Spleen (tissue), 11 donors: ENCODE data around the gene MIEF1. TPM values are rescaled to one million over a fixed set of nuclear protein-coding genes. Genes with fewer than 3 reads are reported as not detected.

Experiments used
- DNase-seq: peaks from one replicate; pipeline ENCODE4 v3.0.0-alpha.2; 2020
- H3K27ac ChIP-seq, 8 donors: fragments of 200-600 bp; sonication (generic) in 7 of 8; 1 replicate in 4 of 8; 2 replicates in 4 of 8; pipeline versions ENCODE4 v1.5.0 to v1.8.0; 2016 to 2021; ENCODE audit warnings: inconsistent platforms in 4 of 8, mild to moderate bottlenecking in 4 of 8, moderate library complexity in 1 of 8
- H3K27me3 ChIP-seq, 7 donors: fragments of 200-600 bp; sonication (generic) in 6 of 7; replicated peaks in 1 of 7; 1 replicate in 4 of 7; 2 replicates in 3 of 7; pipeline versions ENCODE4 v1.5.0 to v1.8.0; 2016 to 2021; ENCODE audit warnings: inconsistent platforms in 3 of 7, mild to moderate bottlenecking in 1 of 7
- H3K36me3 ChIP-seq, 6 donors: fragments of 200-600 bp; sonication (generic) in 5 of 6; 1 replicate in 4 of 6; 2 replicates in 2 of 6; pipeline versions ENCODE4 v1.5.0 to v1.8.0; 2016 to 2021; ENCODE audit warnings: inconsistent platforms in 2 of 6
- H3K4me1 ChIP-seq, 6 donors: fragments of 200-600 bp; sonication (generic) in 5 of 6; 1 replicate in 3 of 6; 2 replicates in 3 of 6; pipeline versions ENCODE4 v1.5.0 to v1.8.0; 2016 to 2021; ENCODE audit warnings: inconsistent platforms in 3 of 6
- H3K4me3 ChIP-seq, 8 donors: fragments of 200-600 bp; sonication (generic) in 7 of 8; 1 replicate in 4 of 8; 2 replicates in 4 of 8; pipeline versions ENCODE4 v1.5.0 to v1.8.0; 2016 to 2021; ENCODE audit warnings: inconsistent platforms in 4 of 8, mild to moderate bottlenecking in 4 of 8, moderate library complexity in 2 of 8
- H3K9me3 ChIP-seq, 8 donors: fragments of 200-600 bp; sonication (generic) in 7 of 8; 1 replicate in 4 of 8; 2 replicates in 4 of 8; pipeline versions ENCODE4 v1.5.0 to v1.8.0; 2016 to 2021; ENCODE audit warnings: inconsistent platforms in 4 of 8
- POLR2A ChIP-seq, 3 donors: fragments of 450-650 bp; IDR thresholded peaks; one replicate each; pipeline ENCODE4 v1.5.1; 2017; ENCODE audit warnings: antibody characterized with exemption in 3 of 3, mild to moderate bottlenecking in 1 of 3
- POLR2AphosphoS5 ChIP-seq, 3 donors: sonication (generic); formaldehyde crosslinking; IDR thresholded peaks; one replicate each; pipeline ENCODE4 v1.5.1; 2017; ENCODE audit warnings: antibody characterized with exemption in 3 of 3
- WGBS, 5 donors: extraction: QIAGEN DNeasy Blood & Tissue Kit in 3 of 5; methylation state at CpG; one replicate each; pipeline versions ENCODE4 v1.1.5 to v1.1.7; 2013 to 2018; 5-methylcytosine and 5-hydroxymethylcytosine counted together
- intact Hi-C: fragments of 100-400 bp; cut with DNase I; formaldehyde crosslinking; loops from one replicate; pipeline ENCODE4 v1.15.0; 2023; ENCODE audit warnings: low total_unique reads
- polyA plus RNA-seq, 3 donors: library from polyadenylated mRNA; stranded (reverse); fragments of 200-250 nt; gene quantifications; one replicate each; pipeline ENCODE4 v1.2.1, GENCODE V29; 2013
- total RNA-seq, 7 donors: library from RNA; depleted of rRNA in 3 of 7; stranded (reverse); fragments of >200 nt in 3 of 7; fragmentation: NEBNext Ultra II Directional in 4 of 7; extraction: Animal tissue kit (Norgen Biotek cat#: 25700) in 4 of 7; gene quantifications; one replicate each; pipeline versions ENCODE4 v1.1.0 to v1.2.1, GENCODE V29; 2016 to 2021
- TF ChIP-seq, protein P1 (sequence below), 11 experiments: fragments of 200-600 bp in 7 of 11; fragments of 450-650 bp in 4 of 11; sonication (generic) in 4 of 11; IDR thresholded peaks in 8 of 11; conservative IDR thresholded peaks in 3 of 11; 1 replicate in 7 of 11; 2 replicates in 4 of 11; pipeline versions ENCODE4 v1.4.0 to v1.8.0; 2016 to 2021; ENCODE audit warnings: antibody characterized with exemption in 11 of 11, inconsistent platforms in 4 of 11, mild to moderate bottlenecking in 1 of 11
- donor health status: healthy with polysubstance abuse.
- donor health status: DM: no; HTN: no; CAD: no; lungs with moderate emphysema.
- donor health status: DM: no; HTN: no; CAD: no.
- donor health status: Bipolar disorder and iron deficiency.
- donor health status: healthy.
- donor health status: DM: no; HTN: no; CAD: no.
- donor health status: DM: yes; HTN: yes; CAD: no.

Gene MIEF1
- total and polyA plus RNA-seq, 10 donors: 5.8 to 31.4 (median 25.9) TPM

DNA sequence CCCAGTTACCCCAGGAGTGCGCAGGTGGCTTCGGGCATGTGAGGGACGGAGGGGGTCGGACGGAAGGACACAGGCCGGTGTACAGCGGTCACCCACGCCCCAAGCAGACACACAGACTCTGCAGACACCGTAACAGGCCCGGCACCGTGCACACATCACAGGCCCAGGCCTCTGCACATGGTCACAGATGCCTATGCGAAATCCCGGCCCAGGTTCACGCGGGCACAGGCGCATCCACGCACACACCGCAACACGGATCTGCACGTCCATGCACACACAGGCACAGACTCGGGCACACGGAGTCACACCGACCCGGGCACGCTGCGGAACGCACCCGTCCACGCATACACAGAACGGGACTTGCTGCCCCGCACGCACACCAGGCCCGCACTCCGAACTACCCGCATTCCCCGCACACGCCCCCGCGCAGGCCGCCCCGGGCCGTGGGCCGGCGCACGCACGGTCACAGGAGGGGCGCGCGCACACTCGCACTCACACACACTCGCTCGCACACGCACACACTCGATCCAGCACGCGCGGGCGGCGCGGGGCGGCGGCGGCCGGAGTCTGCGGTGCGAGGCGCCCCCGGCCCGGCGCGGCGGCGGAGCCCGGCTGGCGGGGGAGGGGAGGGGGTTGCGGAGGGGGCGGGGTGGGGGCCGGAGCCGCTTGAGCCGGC, 45.4 kb upstream of the MIEF1 start, which contains the start of gene MGAT3:
TSS of gene MGAT3 (plus strand) at position 491 of the 676 bp plus-strand sequence. CDS start 30,336 bp downstream, outside the sequence.
- intact Hi-C loops: no loop called here
- 29 to 75% (median 53%) methylated on average over 16 to 79 of the region's 80 CpGs for WGBS, 5 donors
- H3K4me1 ChIP-seq: peaks cover 0 to 59% (median 32%) of the 10 kb centered on the region in 6 donors
- DNase-seq: peak; percentile 73
- H3K9me3 ChIP-seq: no peaks in the 10 kb centered on the region
- H3K4me3 ChIP-seq: peak within 1 kb of the TSS; percentile 27 to 75 (median 38)
- peaks cover 0 to 41% (median 24%) of the 10 kb centered on the region in 7 donors for H3K27me3 ChIP-seq
- no peak for TF ChIP-seq POLR2A (IDR thresholded peaks at IDR 0.05)
- TF ChIP-seq, protein P1, sequence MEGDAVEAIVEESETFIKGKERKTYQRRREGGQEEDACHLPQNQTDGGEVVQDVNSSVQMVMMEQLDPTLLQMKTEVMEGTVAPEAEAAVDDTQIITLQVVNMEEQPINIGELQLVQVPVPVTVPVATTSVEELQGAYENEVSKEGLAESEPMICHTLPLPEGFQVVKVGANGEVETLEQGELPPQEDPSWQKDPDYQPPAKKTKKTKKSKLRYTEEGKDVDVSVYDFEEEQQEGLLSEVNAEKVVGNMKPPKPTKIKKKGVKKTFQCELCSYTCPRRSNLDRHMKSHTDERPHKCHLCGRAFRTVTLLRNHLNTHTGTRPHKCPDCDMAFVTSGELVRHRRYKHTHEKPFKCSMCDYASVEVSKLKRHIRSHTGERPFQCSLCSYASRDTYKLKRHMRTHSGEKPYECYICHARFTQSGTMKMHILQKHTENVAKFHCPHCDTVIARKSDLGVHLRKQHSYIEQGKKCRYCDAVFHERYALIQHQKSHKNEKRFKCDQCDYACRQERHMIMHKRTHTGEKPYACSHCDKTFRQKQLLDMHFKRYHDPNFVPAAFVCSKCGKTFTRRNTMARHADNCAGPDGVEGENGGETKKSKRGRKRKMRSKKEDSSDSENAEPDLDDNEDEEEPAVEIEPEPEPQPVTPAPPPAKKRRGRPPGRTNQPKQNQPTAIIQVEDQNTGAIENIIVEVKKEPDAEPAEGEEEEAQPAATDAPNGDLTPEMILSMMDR (IDR thresholded peaks at IDR 0.05 in 8 of 11, conservative IDR thresholded peaks at IDR 0.05 in 3 of 11): no peak
- TF ChIP-seq POLR2AphosphoS5 (IDR thresholded peaks at IDR 0.05): peak in 1 of 3 donors; percentile 19
- H3K27ac ChIP-seq: peak within 1 kb of the TSS in 7 of 8 donors; percentile 13 to 86 (median 71)
- H3K36me3 ChIP-seq: no peaks in the 10 kb centered on the region

DNA sequence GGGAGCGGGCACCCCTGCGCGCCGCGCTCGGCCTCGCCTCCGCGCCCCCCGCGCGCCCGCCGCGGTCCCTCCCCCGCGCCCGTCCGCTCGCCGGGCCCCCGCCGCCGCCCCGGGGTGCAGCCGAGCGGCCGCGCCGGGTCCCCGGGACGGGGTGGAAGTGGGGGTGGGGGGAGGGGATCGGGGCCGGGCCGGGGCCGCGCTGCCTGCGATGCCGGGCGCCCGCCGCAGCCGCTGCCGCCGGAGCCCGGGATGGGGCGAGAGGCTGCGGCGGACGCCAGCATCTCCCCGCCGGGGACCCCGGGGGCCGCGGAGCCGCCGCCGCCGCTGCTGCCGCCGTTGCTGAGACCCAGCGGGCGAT, 44.9 kb upstream of the MIEF1 start:
- H3K9me3 ChIP-seq: no peaks in the 10 kb centered on the region
- peak; percentile 69 for DNase-seq
- H3K36me3 ChIP-seq: no peaks in the 10 kb centered on the region
- TF ChIP-seq, protein P1 (IDR thresholded peaks at IDR 0.05 in 8 of 11, conservative IDR thresholded peaks at IDR 0.05 in 3 of 11): no peak
- TF ChIP-seq POLR2AphosphoS5 (IDR thresholded peaks at IDR 0.05): no peak
- no peak for TF ChIP-seq POLR2A (IDR thresholded peaks at IDR 0.05)
- H3K4me1 ChIP-seq: peaks cover under 1 to 60% (median 33%) of the 10 kb centered on the region in 6 donors
- peak overlapping the region; percentile 27 to 75 (median 38) for H3K4me3 ChIP-seq
- 0 to 1% (median 0%) methylated on average over 4 to 63 of the region's 63 CpGs; no CpG with 5 or more reads in 2 of the 5 donors for WGBS, 5 donors
- intact Hi-C loops: no loop called here
- H3K27me3 ChIP-seq: peaks cover 0 to 41% (median 24%) of the 10 kb centered on the region in 7 donors
- peak overlapping the region in 6 of 8 donors; percentile 13 to 86 (median 74) for H3K27ac ChIP-seq

DNA sequence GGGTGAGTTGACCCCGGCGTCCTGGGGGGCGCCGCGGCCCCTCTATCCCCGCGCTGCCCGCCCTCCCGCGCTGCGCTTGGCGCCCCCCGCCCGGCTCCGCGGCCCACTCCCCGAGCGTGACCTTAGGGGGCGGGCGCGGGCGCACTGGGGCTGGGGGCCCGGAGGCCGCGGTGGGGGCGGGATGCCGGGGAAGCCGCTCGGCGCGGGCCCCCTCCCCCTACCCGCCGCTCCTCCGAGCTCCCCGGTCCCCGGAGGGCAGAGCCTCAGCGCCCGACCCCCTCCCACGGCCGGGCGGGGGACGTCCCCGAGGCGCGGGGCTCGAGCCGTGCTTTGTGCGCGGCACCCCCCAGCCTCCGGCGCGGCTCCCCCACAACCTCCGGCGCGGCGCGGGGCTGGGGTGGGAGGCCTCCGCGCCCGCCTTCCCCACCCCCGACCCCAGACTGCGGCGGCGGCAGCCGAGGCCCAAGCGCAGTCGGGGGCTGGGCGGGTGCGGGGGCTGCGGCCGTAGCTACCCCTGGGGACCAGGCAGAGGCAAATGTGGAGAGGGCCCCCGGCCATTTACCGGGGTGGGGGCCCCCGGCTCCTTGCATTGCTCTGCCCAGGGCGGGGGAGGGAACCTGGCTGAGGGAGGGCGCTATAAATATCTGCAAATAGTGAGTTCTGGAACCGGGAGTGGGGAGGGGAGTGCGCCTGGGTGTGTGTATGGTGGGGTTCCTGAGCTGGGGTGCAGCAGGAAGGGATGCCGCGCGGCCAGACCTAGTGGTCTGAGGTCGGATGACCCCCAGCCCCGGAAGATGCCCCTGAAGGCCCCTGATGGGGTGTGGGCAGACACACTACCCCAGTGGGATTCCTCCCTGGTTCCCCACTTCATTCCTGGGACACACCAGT, 44.3 kb upstream of the MIEF1 start:
- Histone ChIP-seq H3K9me3 (no peaks in the 10 kb centered on the region), H3K4me3 (peak overlapping the region; percentile 27 to 75 (median 38)), H3K27ac (peak overlapping the region in 7 of 8 donors; percentile 13 to 86 (median 71)), H3K36me3 (no peaks in the 10 kb centered on the region), H3K4me1 (peaks cover 7 to 60% (median 36%) of the 10 kb centered on the region in 6 donors), H3K27me3 (peaks cover 0 to 41% (median 24%) of the 10 kb centered on the region in 7 donors)
- TF ChIP-seq, protein P1 (IDR thresholded peaks at IDR 0.05 in 8 of 11, conservative IDR thresholded peaks at IDR 0.05 in 3 of 11): no peak
- TF ChIP-seq POLR2A (IDR thresholded peaks at IDR 0.05) (no peak), POLR2AphosphoS5 (IDR thresholded peaks at IDR 0.05) (no peak)
- intact Hi-C loops: no loop called here
- 1 to 2% (median 1%) methylated on average over 26 to 83 of the region's 83 CpGs for WGBS, 5 donors
- peak; percentile 77 for DNase-seq
